Right forelimb (tissue), 1 donor: ENCODE measurements around the gene FIBIN.

Experiments used
- DNase-seq: peaks from one replicate; pipeline ENCODE4 v3.0.0-alpha.2; 2018

Gene FIBIN

DNA sequence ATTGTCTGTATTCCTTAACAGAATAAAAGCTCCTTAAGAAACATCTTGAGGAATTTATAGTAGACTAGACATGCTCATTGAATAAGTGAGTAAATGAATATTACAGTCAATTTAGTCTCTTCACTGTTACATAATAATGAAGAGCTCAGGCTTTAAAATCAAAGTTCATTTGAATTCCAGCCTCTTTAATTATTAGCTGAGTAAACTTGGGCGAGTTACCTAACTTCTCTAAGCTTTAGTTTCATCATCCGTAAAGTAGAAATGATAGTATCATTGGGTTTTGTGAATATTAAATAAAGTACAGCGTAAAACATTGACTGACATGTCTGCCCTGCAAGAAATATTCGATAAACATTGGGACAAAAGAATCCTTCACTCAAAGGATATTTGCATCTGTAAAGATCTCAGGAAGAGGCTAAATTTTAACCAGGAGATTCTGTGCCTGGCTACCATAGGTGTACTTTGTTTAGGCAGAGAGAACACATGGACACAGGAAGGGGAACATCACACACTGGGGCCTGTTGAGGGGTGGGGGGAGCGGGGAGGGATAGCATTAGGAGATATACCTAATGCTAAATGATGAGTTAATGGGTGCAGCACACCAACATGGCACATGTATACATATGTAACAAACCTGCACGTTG lies 31.5 kb downstream of the FIBIN start:
- no peak for DNase-seq

DNA sequence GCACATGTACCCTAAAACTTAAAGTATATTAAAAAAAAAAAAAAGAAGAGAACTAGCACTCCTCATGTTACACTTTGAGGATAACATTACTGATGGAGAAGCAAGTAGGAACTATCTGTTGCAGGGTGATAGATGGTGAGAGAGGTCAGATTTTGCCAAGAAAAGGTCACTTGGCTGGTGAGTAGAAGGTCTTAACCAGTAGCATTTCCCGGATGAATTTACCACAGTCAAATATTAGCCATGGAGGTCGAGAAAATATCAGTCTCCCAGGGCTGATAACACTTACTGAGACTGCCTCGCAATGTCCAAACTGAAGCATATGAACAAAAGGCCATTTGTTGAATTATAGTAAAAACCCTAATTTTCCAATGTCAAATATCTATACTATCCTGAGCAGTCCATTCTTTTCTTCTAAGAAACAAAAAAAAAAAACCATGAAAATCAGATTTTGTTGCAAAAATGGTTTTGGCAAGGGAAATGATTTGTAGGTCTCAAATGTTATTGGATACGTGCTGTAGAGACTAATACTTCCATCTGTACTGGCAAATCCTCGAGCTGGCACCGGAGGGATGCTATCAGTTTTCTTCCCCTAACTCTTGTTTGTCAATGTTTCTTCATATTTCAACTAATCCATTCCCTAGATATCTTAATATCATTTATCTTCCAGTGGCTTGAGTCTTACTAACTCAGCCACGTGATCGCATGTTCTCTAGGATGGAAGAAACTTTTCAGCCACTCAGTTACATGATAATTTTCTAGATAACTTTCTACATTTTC lies 32.2 kb downstream of the FIBIN start:
- no peak for DNase-seq

DNA sequence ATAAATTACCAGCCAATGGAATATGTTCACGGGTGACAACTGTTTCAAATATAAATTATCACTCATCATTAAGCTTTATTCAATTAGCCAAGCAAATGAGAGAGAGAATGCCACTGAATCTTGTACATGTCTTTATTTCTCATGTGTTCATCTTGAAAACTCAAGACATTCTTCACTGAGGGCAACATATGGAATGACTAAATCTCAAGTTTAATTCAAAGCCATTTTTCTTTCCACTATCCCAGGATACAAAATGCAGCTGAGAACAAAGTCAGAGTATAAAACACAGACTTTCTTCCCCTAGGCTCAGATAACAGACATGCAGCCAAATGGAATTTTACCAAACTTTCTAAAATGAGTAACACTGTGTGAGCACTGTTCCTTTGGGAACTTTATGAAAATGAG lies 34.7 kb downstream of the FIBIN start:
- no peak for DNase-seq

DNA sequence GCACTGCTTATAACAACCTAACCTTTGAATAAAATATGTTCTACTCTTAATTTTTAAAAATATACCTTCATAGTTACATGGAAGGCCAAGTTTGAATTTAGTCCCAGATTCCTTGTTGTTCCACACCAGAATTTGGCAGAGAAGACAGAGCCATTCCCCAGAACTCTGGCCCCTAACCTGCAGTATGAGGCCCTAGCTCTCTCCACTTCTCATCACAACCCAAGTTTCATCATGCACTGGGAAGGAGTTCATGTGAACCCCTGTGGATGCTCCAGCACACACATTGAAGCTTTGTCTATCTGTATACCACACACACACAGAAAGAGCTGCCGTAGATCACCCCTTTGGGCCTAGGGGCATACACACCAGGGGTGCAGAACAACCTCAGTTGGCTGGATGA lies 36.1 kb downstream of the FIBIN start:
- no peak for DNase-seq

DNA sequence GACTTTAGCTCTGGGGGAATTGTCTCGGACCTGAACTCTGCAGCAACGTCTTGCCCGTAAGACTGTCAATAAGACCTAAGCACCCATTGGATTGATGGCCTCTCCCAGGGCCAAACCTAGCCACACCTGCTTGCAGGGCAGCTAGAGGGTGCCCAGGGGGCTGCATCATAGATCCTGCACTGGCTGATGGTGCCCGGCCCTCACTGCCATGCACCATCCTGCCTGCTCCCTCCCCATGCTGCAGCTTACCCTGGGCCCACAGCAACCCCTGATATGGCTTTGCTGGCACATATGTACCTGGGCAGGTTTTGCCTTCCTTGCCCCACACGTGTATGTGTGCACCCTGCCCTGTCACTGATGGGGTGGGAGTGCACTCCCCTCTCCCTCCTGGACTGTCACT lies 37.8 kb downstream of the FIBIN start:
- no peak for DNase-seq

DNA sequence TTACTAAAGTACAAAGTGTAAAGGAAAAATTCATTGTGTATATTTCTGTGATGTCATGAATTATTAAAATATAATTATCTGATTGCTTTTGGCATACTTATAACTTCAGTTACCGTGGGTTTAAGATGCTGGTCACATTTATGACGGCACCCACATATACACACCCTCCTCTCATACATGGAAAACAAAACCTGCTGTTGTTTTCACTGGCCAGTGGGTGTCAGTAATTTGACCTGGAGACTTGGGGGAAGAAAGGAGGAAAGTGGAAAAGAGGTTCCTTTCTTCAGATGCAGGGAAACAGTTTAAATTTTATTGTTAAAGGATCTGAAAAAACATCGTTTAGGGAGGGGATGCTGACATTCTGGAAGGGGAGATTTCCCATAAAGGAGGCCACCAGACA lies 46.0 kb downstream of the FIBIN start:
- DNase-seq = no peak

DNA sequence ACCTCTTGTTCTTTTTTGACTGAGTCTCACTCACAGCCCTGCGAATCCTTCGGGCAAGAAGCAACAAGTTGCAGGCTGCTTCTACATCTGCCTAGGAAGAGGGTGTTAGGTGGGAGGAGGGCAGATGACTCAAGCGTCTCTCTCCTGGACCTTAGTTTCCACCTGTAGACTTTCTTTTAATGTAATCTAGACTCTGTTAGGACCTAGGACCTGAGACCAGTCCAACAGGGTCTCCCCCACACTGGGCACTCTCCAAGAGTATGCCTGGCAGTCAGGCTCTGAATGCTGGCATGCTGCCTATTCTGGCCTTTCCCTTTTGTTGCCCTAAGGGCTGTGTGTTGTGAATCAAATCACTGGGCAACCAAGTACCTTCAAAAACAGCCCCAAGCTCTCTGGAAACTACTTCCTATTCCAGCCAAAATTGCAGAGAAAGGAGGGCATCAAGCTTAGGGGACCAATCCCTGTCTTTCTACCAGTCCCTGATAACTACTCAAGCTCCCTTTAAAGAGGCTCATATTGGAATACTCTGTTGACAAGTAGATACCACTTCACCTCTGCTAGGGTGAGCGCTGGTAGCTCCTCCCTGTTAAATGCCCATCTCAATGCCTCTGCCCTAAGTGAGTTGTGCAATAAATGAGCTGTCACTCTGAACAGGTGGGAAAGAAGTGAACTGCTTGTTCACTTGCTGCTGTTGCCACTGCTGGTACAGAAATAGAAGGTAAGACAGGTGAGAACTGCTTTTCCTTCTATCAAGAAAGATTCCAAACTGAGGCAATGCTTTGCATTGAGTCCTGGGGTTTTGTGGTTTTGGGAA lies 46.6 kb downstream of the FIBIN start, which contains the start of gene BBOX1:
Gene BBOX1 (plus strand): TSS at position 514 of the 814 bp plus-strand sequence. CDS start 14,616 bp downstream, outside the sequence.
- no peak for DNase-seq

DNA sequence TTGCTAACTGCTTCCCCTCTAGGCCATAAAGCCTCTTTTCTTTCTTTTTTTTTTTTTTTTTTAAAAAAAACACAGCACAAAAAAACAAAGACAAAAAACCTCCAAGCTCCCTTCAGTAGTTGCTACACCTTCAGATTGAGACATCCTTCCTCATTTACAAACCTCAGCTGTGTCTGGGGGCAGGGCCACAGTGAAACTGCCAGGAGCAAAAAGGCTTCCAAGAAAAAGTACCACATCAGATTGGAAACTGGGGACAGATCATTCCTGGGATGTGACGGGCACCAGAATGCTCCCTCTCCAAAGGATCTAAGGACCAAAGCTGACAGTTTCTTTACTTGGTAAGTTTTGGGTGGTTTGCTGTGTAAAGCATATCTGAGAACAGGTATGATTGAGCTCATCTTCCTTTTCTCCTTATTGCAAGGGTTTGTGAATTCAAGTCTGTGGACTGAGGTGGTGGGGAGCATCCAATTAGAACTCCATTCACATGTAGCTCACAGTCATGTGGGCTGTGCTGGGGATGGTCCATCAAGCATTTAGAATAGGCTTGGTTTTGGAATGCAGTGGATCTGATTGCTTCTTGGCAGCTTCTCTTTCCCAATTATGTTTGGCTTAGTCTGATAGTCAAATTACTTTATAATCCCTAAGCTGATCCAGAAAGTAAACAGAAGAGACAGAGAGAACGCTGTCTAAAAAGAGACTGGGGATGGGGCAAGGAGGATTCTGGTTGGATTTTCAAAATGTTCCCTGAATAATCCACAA lies 47.4 kb downstream of the FIBIN start:
- DNase-seq = no peak
